KOPT-K1 (cell line): Measurements from ENCODE around the gene CPNE9.

Experiments
- H3K27ac ChIP-seq: fragments of 200-600 bp; sonication (generic); 2 replicates; pipeline ENCODE4 v1.5.1; 2016; ENCODE audit warnings: antibody characterized with exemption, mild to moderate bottlenecking, low read depth, low read length; ENCODE audit not compliant: poor library complexity, severe bottlenecking
- H3K36me3 ChIP-seq: fragments of 200-600 bp; sonication (generic); 2 replicates; pipeline ENCODE4 v1.5.1; 2017; ENCODE audit warnings: antibody characterized with exemption, mild to moderate bottlenecking, low read length, moderate library complexity; ENCODE audit not compliant: insufficient read depth
- H3K9me3 ChIP-seq: fragments of 200-600 bp; sonication (generic); 2 replicates; pipeline ENCODE4 v1.5.1; 2017; ENCODE audit warnings: antibody characterized with exemption, low read length, mild to moderate bottlenecking; ENCODE audit not compliant: insufficient read depth, poor library complexity, severe bottlenecking

CPNE9 gene

GRCh38 chr3:9743548-9743947 lies 39.9 kb downstream of the CPNE9 start:
- Histone ChIP-seq H3K9me3 (no peaks in the 10 kb centered on the region), H3K27ac (no peak overlapping the region), H3K36me3 (peaks cover 100% of the 10 kb centered on the region)

- Histone ChIP-seq H3K27ac (no peak overlapping the region), H3K36me3 (peaks cover 100% of the 10 kb centered on the region), H3K9me3 (no peaks in the 10 kb centered on the region)
Observed at GRCh38 chr3:9744162-9744561, 40.5 kb downstream of the CPNE9 start.

GRCh38 chr3:9745521-9745920 lies 41.9 kb downstream of the CPNE9 start:
- H3K36me3 ChIP-seq, result peaks cover 88% of the 10 kb centered on the region
- no peaks in the 10 kb centered on the region for H3K9me3 ChIP-seq
- H3K27ac ChIP-seq, result no peak overlapping the region

- Histone ChIP-seq H3K27ac (no peak overlapping the region), H3K36me3 (peaks cover 80% of the 10 kb centered on the region), H3K9me3 (no peaks in the 10 kb centered on the region)
Observed at GRCh38 chr3:9746330-9746729, 42.7 kb downstream of the CPNE9 start.

- H3K27ac ChIP-seq, result no peak overlapping the region
- H3K36me3 ChIP-seq, result peaks cover 79% of the 10 kb centered on the region
- no peaks in the 10 kb centered on the region for H3K9me3 ChIP-seq
Observed at GRCh38 chr3:9747267-9747666, 43.6 kb downstream of the CPNE9 start.

- peaks cover 77% of the 10 kb centered on the region for H3K36me3 ChIP-seq
- no peak overlapping the region for H3K27ac ChIP-seq
- H3K9me3 ChIP-seq, result no peaks in the 10 kb centered on the region
Observed at GRCh38 chr3:9748031-9748430, 44.4 kb downstream of the CPNE9 start.

- Histone ChIP-seq H3K9me3 (no peaks in the 10 kb centered on the region), H3K36me3 (peaks cover 64% of the 10 kb centered on the region), H3K27ac (peak overlapping the region; percentile 66)
Observed at GRCh38 chr3:9749296-9749644, 45.6 kb downstream of the CPNE9 start.

GRCh38 chr3:9749645-9750555 lies 46.3 kb downstream of the CPNE9 start, which contains the start of gene OGG1:
TSS of gene OGG1 (plus strand) at chr3:9749952. CDS start at chr3:9750287, 335 bp downstream.
- Histone ChIP-seq H3K9me3 (no peaks in the 10 kb centered on the region), H3K27ac (peak within 1 kb of the TSS; percentile 66), H3K36me3 (peaks cover 64% of the 10 kb centered on the region)

- H3K36me3 ChIP-seq, result peaks cover 57% of the 10 kb centered on the region
- peak overlapping the region; percentile 66 for H3K27ac ChIP-seq
Observed at GRCh38 chr3:9750556-9751411, 47.2 kb downstream of the CPNE9 start.

GRCh38 chr3:9754678-9755077 lies 51.0 kb downstream of the CPNE9 start:
- H3K36me3 ChIP-seq, result peaks cover 37% of the 10 kb centered on the region
- no peak overlapping the region for H3K27ac ChIP-seq
- H3K9me3 ChIP-seq, result no peaks in the 10 kb centered on the region

More at GRCh38 chr3:9750556-9751411, 47.2 kb downstream of the CPNE9 start:
- no peaks in the 10 kb centered on the region for H3K9me3 ChIP-seq

- no peaks in the 10 kb centered on the region for H3K9me3 ChIP-seq
- no peak overlapping the region for H3K27ac ChIP-seq
- H3K36me3 ChIP-seq, result peaks cover 26% of the 10 kb centered on the region; the same call in 1 of the 2 replicates
Observed at GRCh38 chr3:9757427-9757826, 53.8 kb downstream of the CPNE9 start.

- Histone ChIP-seq H3K36me3 (peaks cover 14% of the 10 kb centered on the region; the same call in 1 of the 2 replicates), H3K9me3 (no peaks in the 10 kb centered on the region), H3K27ac (no peak overlapping the region)
Observed at GRCh38 chr3:9760779-9761505, 57.3 kb downstream of the CPNE9 start.

- Histone ChIP-seq H3K36me3 (peaks cover 8% of the 10 kb centered on the region; the same call in 1 of the 2 replicates), H3K27ac (no peak overlapping the region), H3K9me3 (no peaks in the 10 kb centered on the region)
Observed at GRCh38 chr3:9761919-9762318, 58.3 kb downstream of the CPNE9 start.

GRCh38 chr3:9762871-9763270 lies 59.2 kb downstream of the CPNE9 start:
- Histone ChIP-seq H3K36me3 (peaks cover 7% of the 10 kb centered on the region; the same call in 1 of the 2 replicates), H3K9me3 (no peaks in the 10 kb centered on the region), H3K27ac (no peak overlapping the region)

GRCh38 chr3:9765865-9766264 lies 62.2 kb downstream of the CPNE9 start:
- Histone ChIP-seq H3K36me3 (no peaks in the 10 kb centered on the region), H3K9me3 (no peaks in the 10 kb centered on the region), H3K27ac (no peak overlapping the region)
